CD14-positive monocyte (primary cell): ENCODE results near the gene TESPA1. TPM values are rescaled to one million over a fixed set of nuclear protein-coding genes. Genes with fewer than 3 reads are reported as not detected.

Experiments
- DNase-seq, 3 donors: peaks; one replicate each; pipeline ENCODE4 v3.0.0-alpha.2; 2011 to 2022
- H2AFZ ChIP-seq: 2 replicates; pipeline ENCODE4 v1.6.0; 2012; ENCODE audit warnings: mild to moderate bottlenecking, low read depth, low read length, inconsistent platforms; ENCODE audit not compliant: insufficient read depth, poor library complexity, severe bottlenecking
- H3K27ac ChIP-seq, 2 donors: 1 replicate in 1 of 2; 2 replicates in 1 of 2; pipeline ENCODE4 v1.5.1; 2012 to 2013; ENCODE audit warnings: low read length in 2 of 2, control low read depth in 1 of 2, inconsistent platforms in 1 of 2, low read depth in 1 of 2, mild to moderate bottlenecking in 1 of 2
- H3K27me3 ChIP-seq, 2 donors: one replicate each; pipeline versions ENCODE4 v1.6.0 to v1.6.1; 2011 to 2013; ENCODE audit warnings: low read length in 2 of 2; ENCODE audit not compliant: control insufficient read depth in 2 of 2, insufficient read depth in 2 of 2
- H3K36me3 ChIP-seq, 2 donors: replicated peaks in 1 of 2; 1 replicate in 1 of 2; 2 replicates in 1 of 2; pipeline versions ENCODE4 v1.5.1 to v1.6.1; 2012 to 2013; ENCODE audit warnings: low read length in 2 of 2, control low read depth in 1 of 2, inconsistent platforms in 1 of 2, mild to moderate bottlenecking in 1 of 2; ENCODE audit not compliant: insufficient read depth in 2 of 2, control insufficient read depth in 1 of 2
- H3K4me1 ChIP-seq, 2 donors: 1 replicate in 1 of 2; 2 replicates in 1 of 2; pipeline versions ENCODE4 v1.5.1 to v1.6.1; 2012 to 2013; ENCODE audit warnings: low read length in 2 of 2, control low read depth in 1 of 2, inconsistent platforms in 1 of 2, mild to moderate bottlenecking in 1 of 2, moderate library complexity in 1 of 2; ENCODE audit not compliant: insufficient read depth in 2 of 2, control insufficient read depth in 1 of 2
- H3K4me2 ChIP-seq: replicated peaks from 2 replicates; pipeline ENCODE3; 2012; ENCODE audit warnings: low read length, moderate library complexity, mild to moderate bottlenecking; ENCODE audit not compliant: poor library complexity, severe bottlenecking; ENCODE audit errors: extremely low read depth
- H3K4me3 ChIP-seq, 3 experiments: fragments of 200-600 bp in 1 of 3; sonication (generic) in 1 of 3; replicated peaks in 1 of 3; 1 replicate in 2 of 3; 2 replicates in 1 of 3; pipeline ENCODE4 v1.5.1; 2011 to 2013; ENCODE audit warnings: low read length in 3 of 3, mild to moderate bottlenecking in 3 of 3, control low read depth in 2 of 3, low read depth in 2 of 3, inconsistent platforms in 1 of 3, moderate library complexity in 1 of 3
- H3K79me2 ChIP-seq: 2 replicates; pipeline ENCODE4 v1.6.0; 2012; ENCODE audit warnings: mild to moderate bottlenecking, control low read depth, inconsistent platforms, low read length, moderate library complexity; ENCODE audit not compliant: insufficient read depth
- H3K9ac ChIP-seq: 2 replicates; pipeline ENCODE4 v1.6.0; 2017; ENCODE audit warnings: low read length, mild to moderate bottlenecking; ENCODE audit not compliant: insufficient read depth, poor library complexity, severe bottlenecking
- H3K9me3 ChIP-seq, 2 donors: replicated peaks in 1 of 2; 1 replicate in 1 of 2; 2 replicates in 1 of 2; pipeline versions ENCODE4 v1.5.1 to v1.6.1; 2012 to 2013; ENCODE audit warnings: low read length in 2 of 2, control low read depth in 1 of 2; ENCODE audit not compliant: control insufficient read depth in 1 of 2, insufficient read depth in 1 of 2
- H4K20me1 ChIP-seq: 2 replicates; pipeline ENCODE4 v1.6.0; 2012; ENCODE audit warnings: mild to moderate bottlenecking, low read length, control low read depth, moderate library complexity; ENCODE audit not compliant: insufficient read depth
- H3K27ac Mint-ChIP-seq, 7 donors: one replicate each; pipeline ENCODE4 v1.8.0; 2020; ENCODE audit warnings: mild to moderate bottlenecking in 7 of 7, mixed read lengths in 7 of 7, moderate library complexity in 6 of 7, inconsistent platforms in 2 of 7
- H3K27me3 Mint-ChIP-seq, 3 donors: one replicate each; pipeline ENCODE4 v1.8.0; 2021 to 2022; ENCODE audit warnings: low read depth in 3 of 3, mild to moderate bottlenecking in 3 of 3, mixed read lengths in 3 of 3, moderate library complexity in 3 of 3, inconsistent platforms in 1 of 3
- H3K36me3 Mint-ChIP-seq, 2 donors: one replicate each; pipeline ENCODE4 v1.8.0; 2020; ENCODE audit warnings: mixed read lengths in 2 of 2, inconsistent platforms in 1 of 2, mild to moderate bottlenecking in 1 of 2
- H3K4me1 Mint-ChIP-seq: one replicate; pipeline ENCODE4 v1.8.0; 2020; ENCODE audit warnings: mild to moderate bottlenecking, mixed read lengths
- H3K4me3 Mint-ChIP-seq, 2 donors: one replicate each; pipeline ENCODE4 v1.8.0; 2020; ENCODE audit warnings: mild to moderate bottlenecking in 2 of 2, mixed read lengths in 2 of 2, moderate library complexity in 1 of 2
- H3K9me3 Mint-ChIP-seq, 7 donors: one replicate each; pipeline ENCODE4 v1.8.0; 2020 to 2022; ENCODE audit warnings: mixed read lengths in 7 of 7, mild to moderate bottlenecking in 6 of 7, moderate library complexity in 6 of 7, inconsistent platforms in 2 of 7
- CTCF ChIP-seq: fragments of 200-600 bp; IDR thresholded peaks from one replicate; pipeline ENCODE4 v1.8.0; 2022; ENCODE audit warnings: antibody characterized with exemption, mild to moderate bottlenecking
- WGBS: methylation state at CpG from one replicate; pipeline ENCODE4 v1.1.5; 2013; ENCODE audit warnings: missing lambda C conversion rate; ENCODE audit not compliant: insufficient coverage; 5-methylcytosine and 5-hydroxymethylcytosine counted together
- intact Hi-C, 2 donors: fragments of 100-400 bp; cut with micrococcal nuclease; formaldehyde crosslinking; loops; one replicate each; pipeline versions ENCODE4 v1.15.0 to v1.15.1; 2023
- polyA plus RNA-seq, 3 donors: library from polyadenylated mRNA; depleted of rRNA in 1 of 3; unstranded in 2 of 3; stranded (reverse) in 1 of 3; fragments of 300-500 nt in 2 of 3; fragments of >200 nt in 1 of 3; fragmentation: Illumina TruSeq in 2 of 3; gene quantifications; 1 replicate in 2 of 3; 2 replicates in 1 of 3; pipeline ENCODE4 v1.2.3, GENCODE V29; 2012 to 2021

TESPA1 gene
- polyA plus RNA-seq, 3 donors, result 0.23 to 0.61 (median 0.37) TPM

- Histone ChIP-seq H3K9me3 (no peaks in the 10 kb centered on the region), H4K20me1 (no peaks in the 10 kb centered on the region), H3K9ac (no peak overlapping the region), H3K4me3 (no peak overlapping the region), H3K4me2 (no peak overlapping the region), H3K27me3 (no peaks in the 10 kb centered on the region), H2AFZ (no peak overlapping the region), H3K79me2 (no peaks in the 10 kb centered on the region), H3K4me1 (peaks cover 15% of the 10 kb centered on the region in 2 donors), H3K27ac (no peak overlapping the region), H3K36me3 (no peaks in the 10 kb centered on the region)
- WGBS, result no CpG with 5 or more reads among the region's 4 CpGs
- TF ChIP-seq CTCF, result no peak
- H3K27ac Mint-ChIP-seq, result no peak overlapping the region
- H3K4me1 Mint-ChIP-seq, result peaks cover 16% of the 10 kb centered on the region
- no peak for DNase-seq
- peaks cover 0 to 3% (median 0%) of the 10 kb centered on the region in 3 donors for H3K27me3 Mint-ChIP-seq
- peaks cover 16 to 24% of the 10 kb centered on the region in 2 donors for H3K36me3 Mint-ChIP-seq
- no peaks in the 10 kb centered on the region for H3K9me3 Mint-ChIP-seq
- intact Hi-C loops, result no loop called here
- no peak overlapping the region for H3K4me3 Mint-ChIP-seq
Measured at GRCh38 chr12:54961190-54961589, 23.4 kb downstream of the TESPA1 start.

- no peaks in the 10 kb centered on the region for H4K20me1 ChIP-seq
- no peaks in the 10 kb centered on the region for H3K79me2 ChIP-seq
- no peaks in the 10 kb centered on the region for H3K9me3 Mint-ChIP-seq
- peaks cover 0 to 3% (median 0%) of the 10 kb centered on the region in 3 donors for H3K27me3 Mint-ChIP-seq
- H2AFZ ChIP-seq, result no peak overlapping the region
- no peak overlapping the region for H3K4me2 ChIP-seq
- peaks cover 12 to 16% of the 10 kb centered on the region in 2 donors for H3K36me3 Mint-ChIP-seq
- H3K27me3 ChIP-seq, result no peaks in the 10 kb centered on the region
- no peak overlapping the region for H3K9ac ChIP-seq
- peaks cover 15 to 21% of the 10 kb centered on the region in 2 donors for H3K4me1 ChIP-seq
- peak overlapping the region in 2 of 7 donors; percentile 50 to 67 for H3K27ac Mint-ChIP-seq
- H3K27ac ChIP-seq, result no peak overlapping the region
- peaks cover 24% of the 10 kb centered on the region for H3K4me1 Mint-ChIP-seq
- no peak for TF ChIP-seq CTCF
- no peak for DNase-seq
- no peak overlapping the region for H3K4me3 Mint-ChIP-seq
- no peak overlapping the region for H3K4me3 ChIP-seq
- H3K9me3 ChIP-seq, result no peaks in the 10 kb centered on the region
- intact Hi-C loops, result loop anchor here (2.0 to 5.0 kb wide), 5 partner anchors 102 to 257 kb away; partner anchors contain the start of gene MUCL1 (in 1 of the 2)
- 40% methylated on average over 1 of the region's 10 CpGs for WGBS
- no peaks in the 10 kb centered on the region for H3K36me3 ChIP-seq
Measured at GRCh38 chr12:54959291-54960018, 25.1 kb downstream of the TESPA1 start.
